HCT116 (cell line): Measurements from ENCODE around the gene GTF3C5.

Experiments used
- EZH2 ChIP-seq: fragments of 200-600 bp; sonication (generic); IDR thresholded peaks from 2 replicates; pipeline ENCODE4 v1.6.1; 2017; ENCODE audit warnings: antibody characterized with exemption, mixed run types
- POLR2A ChIP-seq: IDR thresholded peaks from 2 replicates; pipeline ENCODE4 v1.7.0; 2011; ENCODE audit warnings: borderline replicate concordance; ENCODE audit not compliant: insufficient read depth, insufficient read length; ENCODE audit errors: extremely low read depth
- POLR2AphosphoS5 ChIP-seq: IDR thresholded peaks from 2 replicates; pipeline ENCODE4 v1.6.1; 2011; ENCODE audit warnings: mild to moderate bottlenecking, low read depth, low read length, moderate library complexity
- RAD21 ChIP-seq: IDR thresholded peaks from 2 replicates; pipeline ENCODE4 v1.6.1; 2012; ENCODE audit warnings: low read depth, mild to moderate bottlenecking
- SP1 ChIP-seq: IDR thresholded peaks from 2 replicates; pipeline ENCODE4 v1.6.1; 2012; ENCODE audit warnings: low read depth
- TCF7L2 ChIP-seq: IDR thresholded peaks from 2 replicates; pipeline ENCODE4 v1.7.0; 2011; ENCODE audit warnings: borderline replicate concordance, inconsistent platforms; ENCODE audit not compliant: insufficient read depth, insufficient read length; ENCODE audit errors: extremely low read depth
- YY1 ChIP-seq: IDR thresholded peaks from 2 replicates; pipeline ENCODE4 v1.6.1; 2011; ENCODE audit warnings: low read length, low read depth, moderate library complexity, mild to moderate bottlenecking; ENCODE audit not compliant: insufficient replicate concordance; ENCODE audit errors: extremely low read depth
- TF ChIP-seq, protein P1 (sequence below), 3 experiments: fragments of 200-600 bp in 1 of 3; sonication (generic) in 1 of 3; IDR thresholded peaks in 2 of 3; conservative IDR thresholded peaks in 1 of 3; 2 replicates each; pipeline ENCODE4 v1.5.1; 2012 to 2017; ENCODE audit warnings: low read depth in 2 of 3, low read length in 2 of 3, antibody characterized with exemption in 1 of 3, borderline replicate concordance in 1 of 3, control low read depth in 1 of 3, mild to moderate bottlenecking in 1 of 3, mixed read lengths in 1 of 3, mixed run types in 1 of 3, moderate library complexity in 1 of 3; ENCODE audit not compliant: insufficient read depth in 1 of 3
- TF ChIP-seq, protein P2 (sequence below): IDR thresholded peaks from 2 replicates; pipeline ENCODE4 v1.6.1; 2012; ENCODE audit warnings: low read depth
- TF ChIP-seq, protein P3 (sequence below): IDR thresholded peaks from 2 replicates; pipeline ENCODE4 v1.6.1; 2012

DNA sequence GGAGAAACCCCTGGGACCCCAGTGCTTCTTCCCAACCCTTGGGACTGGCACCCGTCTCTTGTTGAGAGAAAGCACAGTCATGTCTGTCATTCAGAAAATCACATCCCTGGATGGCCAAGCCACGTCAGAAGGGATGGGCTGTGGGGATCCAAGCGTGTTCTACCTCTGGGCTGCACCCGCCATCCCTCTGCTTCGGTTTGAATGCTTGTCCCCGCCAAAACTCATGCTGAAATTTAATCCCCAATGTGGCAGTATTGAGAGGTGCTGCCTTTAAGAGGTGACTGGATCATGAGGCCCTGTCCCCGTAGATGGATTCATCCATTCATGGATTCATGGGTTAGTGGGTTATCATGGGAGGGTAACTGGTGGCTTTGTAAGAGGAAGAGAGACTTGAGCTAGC is 58.0 kb downstream of the GTF3C5 start:
- TF ChIP-seq, protein P1, sequence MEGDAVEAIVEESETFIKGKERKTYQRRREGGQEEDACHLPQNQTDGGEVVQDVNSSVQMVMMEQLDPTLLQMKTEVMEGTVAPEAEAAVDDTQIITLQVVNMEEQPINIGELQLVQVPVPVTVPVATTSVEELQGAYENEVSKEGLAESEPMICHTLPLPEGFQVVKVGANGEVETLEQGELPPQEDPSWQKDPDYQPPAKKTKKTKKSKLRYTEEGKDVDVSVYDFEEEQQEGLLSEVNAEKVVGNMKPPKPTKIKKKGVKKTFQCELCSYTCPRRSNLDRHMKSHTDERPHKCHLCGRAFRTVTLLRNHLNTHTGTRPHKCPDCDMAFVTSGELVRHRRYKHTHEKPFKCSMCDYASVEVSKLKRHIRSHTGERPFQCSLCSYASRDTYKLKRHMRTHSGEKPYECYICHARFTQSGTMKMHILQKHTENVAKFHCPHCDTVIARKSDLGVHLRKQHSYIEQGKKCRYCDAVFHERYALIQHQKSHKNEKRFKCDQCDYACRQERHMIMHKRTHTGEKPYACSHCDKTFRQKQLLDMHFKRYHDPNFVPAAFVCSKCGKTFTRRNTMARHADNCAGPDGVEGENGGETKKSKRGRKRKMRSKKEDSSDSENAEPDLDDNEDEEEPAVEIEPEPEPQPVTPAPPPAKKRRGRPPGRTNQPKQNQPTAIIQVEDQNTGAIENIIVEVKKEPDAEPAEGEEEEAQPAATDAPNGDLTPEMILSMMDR (IDR thresholded peaks at IDR 0.05 in 2 of 3, conservative IDR thresholded peaks at IDR 0.05 in 1 of 3; ENCODE audit: borderline replicate concordance in 1 of 3, insufficient read depth in 1 of 3, low read depth in 2 of 3, low read length in 2 of 3), result no peak
- TF ChIP-seq, protein P2, sequence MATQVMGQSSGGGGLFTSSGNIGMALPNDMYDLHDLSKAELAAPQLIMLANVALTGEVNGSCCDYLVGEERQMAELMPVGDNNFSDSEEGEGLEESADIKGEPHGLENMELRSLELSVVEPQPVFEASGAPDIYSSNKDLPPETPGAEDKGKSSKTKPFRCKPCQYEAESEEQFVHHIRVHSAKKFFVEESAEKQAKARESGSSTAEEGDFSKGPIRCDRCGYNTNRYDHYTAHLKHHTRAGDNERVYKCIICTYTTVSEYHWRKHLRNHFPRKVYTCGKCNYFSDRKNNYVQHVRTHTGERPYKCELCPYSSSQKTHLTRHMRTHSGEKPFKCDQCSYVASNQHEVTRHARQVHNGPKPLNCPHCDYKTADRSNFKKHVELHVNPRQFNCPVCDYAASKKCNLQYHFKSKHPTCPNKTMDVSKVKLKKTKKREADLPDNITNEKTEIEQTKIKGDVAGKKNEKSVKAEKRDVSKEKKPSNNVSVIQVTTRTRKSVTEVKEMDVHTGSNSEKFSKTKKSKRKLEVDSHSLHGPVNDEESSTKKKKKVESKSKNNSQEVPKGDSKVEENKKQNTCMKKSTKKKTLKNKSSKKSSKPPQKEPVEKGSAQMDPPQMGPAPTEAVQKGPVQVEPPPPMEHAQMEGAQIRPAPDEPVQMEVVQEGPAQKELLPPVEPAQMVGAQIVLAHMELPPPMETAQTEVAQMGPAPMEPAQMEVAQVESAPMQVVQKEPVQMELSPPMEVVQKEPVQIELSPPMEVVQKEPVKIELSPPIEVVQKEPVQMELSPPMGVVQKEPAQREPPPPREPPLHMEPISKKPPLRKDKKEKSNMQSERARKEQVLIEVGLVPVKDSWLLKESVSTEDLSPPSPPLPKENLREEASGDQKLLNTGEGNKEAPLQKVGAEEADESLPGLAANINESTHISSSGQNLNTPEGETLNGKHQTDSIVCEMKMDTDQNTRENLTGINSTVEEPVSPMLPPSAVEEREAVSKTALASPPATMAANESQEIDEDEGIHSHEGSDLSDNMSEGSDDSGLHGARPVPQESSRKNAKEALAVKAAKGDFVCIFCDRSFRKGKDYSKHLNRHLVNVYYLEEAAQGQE, result no peak
- TF ChIP-seq POLR2AphosphoS5, result no peak
- no peak for TF ChIP-seq YY1
- no peak for TF ChIP-seq TCF7L2
- TF ChIP-seq, protein P3, sequence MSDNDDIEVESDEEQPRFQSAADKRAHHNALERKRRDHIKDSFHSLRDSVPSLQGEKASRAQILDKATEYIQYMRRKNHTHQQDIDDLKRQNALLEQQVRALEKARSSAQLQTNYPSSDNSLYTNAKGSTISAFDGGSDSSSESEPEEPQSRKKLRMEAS, result no peak
- TF ChIP-seq POLR2A, result no peak
- no peak for TF ChIP-seq SP1
- TF ChIP-seq EZH2, result no peak
- TF ChIP-seq RAD21, result no peak
